H1 (cell line): ENCODE measurements around the gene GRAMD4. TPM values are rescaled to one million over a fixed set of nuclear protein-coding genes. Genes with fewer than 3 reads are reported as not detected.

Experiments
- CTCF ChIA-PET: fragments of 300-600 bp; sonication (Branson Sonifier 250); formaldehyde crosslinking; loops from one replicate; lab custom pipeline; 2021; ENCODE audit not compliant: partially characterized antibody; lab: Charles Lee
- POLR2A ChIA-PET: fragments of 300-600 bp; sonication (Branson Sonifier 250); formaldehyde crosslinking; loops from one replicate; lab custom pipeline; 2021; ENCODE audit warnings: inconsistent platforms; ENCODE audit not compliant: partially characterized antibody; lab: Charles Lee
- DNase-seq, 2 experiments: peaks; one replicate each; pipeline versions ENCODE4 v3.0.0 to v3.0.0-alpha.2; 2010 to 2022; ENCODE audit warnings: low spot score in 2 of 2, low read depth in 1 of 2, mixed read lengths in 1 of 2
- FAIRE-seq: peaks from 2 replicates; lab custom pipeline; 2011; peaks lifted over from hg19 to GRCh38; lab: Jason Lieb, UNC
- H2AFZ ChIP-seq: 2 replicates; pipeline ENCODE4 v1.8.1; 2012; ENCODE audit warnings: low read length, inconsistent platforms
- H2AK5ac ChIP-seq: 2 replicates; pipeline ENCODE4 v1.6.1; 2013; ENCODE audit warnings: low read depth, low read length
- H2BK120ac ChIP-seq: replicated peaks from 2 replicates; pipeline ENCODE3; 2013; ENCODE audit warnings: low read depth, low read length, inconsistent platforms
- H2BK12ac ChIP-seq: 2 replicates; pipeline ENCODE4 v1.6.1; 2013; ENCODE audit warnings: low read depth, low read length
- H2BK15ac ChIP-seq: 2 replicates; pipeline ENCODE4 v1.6.1; 2013; ENCODE audit warnings: low read length
- H2BK20ac ChIP-seq: 2 replicates; pipeline ENCODE4 v1.6.1; 2013; ENCODE audit warnings: low read length
- H2BK5ac ChIP-seq: 2 replicates; pipeline ENCODE4 v1.6.1; 2013; ENCODE audit warnings: low read depth, low read length
- H3K14ac ChIP-seq: 2 replicates; pipeline ENCODE4 v1.6.1; 2013; ENCODE audit warnings: inconsistent platforms; ENCODE audit not compliant: insufficient read length
- H3K18ac ChIP-seq: 2 replicates; pipeline ENCODE4 v1.6.1; 2013; ENCODE audit warnings: low read length; ENCODE audit errors: extremely low read depth
- H3K23ac ChIP-seq: 2 replicates; pipeline ENCODE4 v1.6.1; 2013; ENCODE audit warnings: inconsistent platforms; ENCODE audit not compliant: insufficient read length
- H3K23me2 ChIP-seq: 2 replicates; pipeline ENCODE4 v1.6.1; 2013; ENCODE audit warnings: low read depth, low read length
- H3K27ac ChIP-seq: 2 replicates; pipeline ENCODE4 v1.6.1; 2011; ENCODE audit warnings: low read depth, low read length, inconsistent platforms
- H3K27me3 ChIP-seq, 4 experiments: replicated peaks in 1 of 4; 1 replicate in 1 of 4; 2 replicates in 3 of 4; pipeline versions ENCODE4 v1.6.1 to v1.8.1; 2011 to 2013; ENCODE audit warnings: low read length in 3 of 4, mild to moderate bottlenecking in 3 of 4, inconsistent platforms in 2 of 4, mixed read lengths in 2 of 4, moderate library complexity in 1 of 4; ENCODE audit not compliant: control insufficient read depth in 3 of 4, insufficient read depth in 3 of 4; ENCODE audit errors: extremely low read depth in 1 of 4
- H3K36me3 ChIP-seq, 4 experiments: 2 replicates each; pipeline versions ENCODE4 v1.6.1 to v1.8.1; 2011 to 2013; ENCODE audit warnings: mild to moderate bottlenecking in 4 of 4, low read length in 3 of 4, moderate library complexity in 2 of 4, control low read depth in 1 of 4, inconsistent platforms in 1 of 4; ENCODE audit not compliant: insufficient read depth in 4 of 4, control insufficient read depth in 2 of 4
- H3K4ac ChIP-seq: replicated peaks from 2 replicates; pipeline ENCODE3; 2013; ENCODE audit warnings: low read length, low read depth, mixed read lengths, inconsistent platforms; ENCODE audit not compliant: insufficient read length
- H3K4me1 ChIP-seq, 4 experiments: replicated peaks in 1 of 4; 1 replicate in 1 of 4; 2 replicates in 3 of 4; pipeline versions ENCODE4 v1.6.1 to v1.8.1; 2011 to 2013; ENCODE audit warnings: low read length in 3 of 4, inconsistent platforms in 2 of 4, mixed read lengths in 1 of 4; ENCODE audit not compliant: insufficient read depth in 4 of 4, control insufficient read depth in 3 of 4
- H3K4me2 ChIP-seq, 2 experiments: 2 replicates each; pipeline versions ENCODE4 v1.6.1 to v1.8.1; 2011 to 2013; ENCODE audit warnings: low read depth in 2 of 2, low read length in 2 of 2, control low read depth in 1 of 2, inconsistent platforms in 1 of 2, mild to moderate bottlenecking in 1 of 2; ENCODE audit not compliant: insufficient read depth in 1 of 2
- H3K4me3 ChIP-seq, 4 experiments: fragments of 200-600, 300-600 bp in 1 of 4; sonication (generic), shearing (Covaris generic), sonication (Bioruptor Twin) in 1 of 4; 2 replicates each; pipeline versions ENCODE4 v1.5.1 to v1.8.1; 2011 to 2016; ENCODE audit warnings: low read length in 4 of 4, low read depth in 3 of 4, control low read depth in 2 of 4, inconsistent platforms in 2 of 4, mild to moderate bottlenecking in 2 of 4, mixed read lengths in 1 of 4, moderate library complexity in 1 of 4; ENCODE audit not compliant: insufficient read depth in 2 of 4; ENCODE audit errors: extremely low read depth in 1 of 4
- H3K56ac ChIP-seq: replicated peaks from 2 replicates; pipeline ENCODE3; 2013; ENCODE audit warnings: low read depth, mild to moderate bottlenecking, mixed read lengths, low read length, inconsistent platforms; ENCODE audit not compliant: insufficient read length
- H3K79me1 ChIP-seq: 2 replicates; pipeline ENCODE4 v1.6.1; 2013; ENCODE audit warnings: low read depth, low read length, control low read depth
- H3K79me2 ChIP-seq, 2 experiments: 2 replicates each; pipeline versions ENCODE4 v1.6.1 to v1.8.1; 2012 to 2013; ENCODE audit warnings: low read length in 2 of 2, mild to moderate bottlenecking in 2 of 2, inconsistent platforms in 1 of 2; ENCODE audit not compliant: insufficient read depth in 2 of 2, control insufficient read depth in 1 of 2
- H3K9ac ChIP-seq, 4 experiments: replicated peaks in 1 of 4; 1 replicate in 1 of 4; 2 replicates in 3 of 4; pipeline versions ENCODE4 v1.6.1 to v1.8.1; 2011 to 2013; ENCODE audit warnings: low read depth in 3 of 4, low read length in 3 of 4, control low read depth in 2 of 4, mild to moderate bottlenecking in 2 of 4, moderate library complexity in 2 of 4, inconsistent platforms in 1 of 4; ENCODE audit errors: extremely low read depth in 1 of 4
- H3K9me3 ChIP-seq, 2 experiments: 2 replicates each; pipeline versions ENCODE4 v1.6.1 to v1.8.1; 2012 to 2013; ENCODE audit warnings: mild to moderate bottlenecking in 2 of 2, moderate library complexity in 2 of 2, control low read depth in 1 of 2, inconsistent platforms in 1 of 2, low read depth in 1 of 2, low read length in 1 of 2, mixed read lengths in 1 of 2; ENCODE audit not compliant: insufficient read depth in 2 of 2
- H4K20me1 ChIP-seq, 2 experiments: replicated peaks in 1 of 2; 2 replicates each; pipeline versions ENCODE3 to v1.8.1; 2011 to 2013; ENCODE audit warnings: inconsistent platforms in 2 of 2, low read length in 2 of 2, mild to moderate bottlenecking in 1 of 2; ENCODE audit not compliant: insufficient read depth in 2 of 2, control insufficient read depth in 1 of 2
- H4K5ac ChIP-seq: 2 replicates; pipeline ENCODE4 v1.6.1; 2013; ENCODE audit warnings: low read length, low read depth, mixed read lengths, inconsistent platforms; ENCODE audit not compliant: insufficient read length
- H4K8ac ChIP-seq: 2 replicates; pipeline ENCODE4 v1.8.0; 2013; ENCODE audit warnings: mild to moderate bottlenecking, moderate library complexity, low read length, inconsistent platforms; ENCODE audit not compliant: insufficient read depth; ENCODE audit errors: extremely low read depth
- H4K91ac ChIP-seq: replicated peaks from 2 replicates; pipeline ENCODE3; 2013; ENCODE audit warnings: low read length, mixed read lengths, inconsistent platforms; ENCODE audit not compliant: insufficient read length
- PHF8 ChIP-seq: fragments of 200-600 bp; sonication (generic); conservative IDR thresholded peaks from 2 replicates; pipeline ENCODE4 v1.7.1; 2012; ENCODE audit warnings: low read depth, mild to moderate bottlenecking, inconsistent platforms, low read length, moderate library complexity
- SRF ChIP-seq: IDR thresholded peaks from 2 replicates; pipeline ENCODE4 v1.6.1; 2011; ENCODE audit warnings: mild to moderate bottlenecking, low read depth, low read length, moderate library complexity
- TEAD4 ChIP-seq: IDR thresholded peaks from 2 replicates; pipeline ENCODE4 v1.6.1; 2012; ENCODE audit warnings: low read depth, low read length, inconsistent platforms, mixed read lengths
- WGBS, 2 experiments: shearing (Covaris generic) in 1 of 2; methylation state at CpG; one replicate each; pipeline versions ENCODE4 v1.1.6 to v1.1.7; 2013 to 2015; ENCODE audit warnings: low lambda C conversion rate in 2 of 2, mixed read lengths in 2 of 2, inconsistent platforms in 1 of 2, low coverage in 1 of 2, missing lambda C conversion rate in 1 of 2; ENCODE audit not compliant: insufficient replicate concordance in 2 of 2, insufficient coverage in 1 of 2, insufficient read length in 1 of 2; ENCODE audit errors: extremely low coverage in 1 of 2, missing lambda C conversion rate in 1 of 2; 5-methylcytosine and 5-hydroxymethylcytosine counted together
- polyA plus RNA-seq, 7 experiments: library from polyadenylated mRNA; depleted of rRNA in 3 of 7; stranded (reverse) in 5 of 7; unstranded in 2 of 7; fragments of >200 nt in 5 of 7; fragments of 200-250 nt in 2 of 7; gene quantifications; 1 replicate in 5 of 7; 2 replicates in 1 of 7; 4 replicates in 1 of 7; pipeline versions ENCODE4 v1.2.1 to v1.2.3, GENCODE V29; 2011 to 2013; ENCODE audit warnings: missing spikeins in 2 of 7, mixed read lengths in 2 of 7
- total RNA-seq: library from RNA; stranded (reverse); fragmentation: NEBNext Ultra II Directional; extraction: Animal tissue kit (Norgen Biotek cat#: 25700); gene quantifications from 2 replicates; pipeline ENCODE4 v1.2.1, GENCODE V29; 2021

Gene GRAMD4
- total and polyA plus RNA-seq, 2 of the 8 experiments (the other 6 are each of a cell fraction or from before 2014, with no cell fraction given), result 7.9 to 25.6 TPM

DNA sequence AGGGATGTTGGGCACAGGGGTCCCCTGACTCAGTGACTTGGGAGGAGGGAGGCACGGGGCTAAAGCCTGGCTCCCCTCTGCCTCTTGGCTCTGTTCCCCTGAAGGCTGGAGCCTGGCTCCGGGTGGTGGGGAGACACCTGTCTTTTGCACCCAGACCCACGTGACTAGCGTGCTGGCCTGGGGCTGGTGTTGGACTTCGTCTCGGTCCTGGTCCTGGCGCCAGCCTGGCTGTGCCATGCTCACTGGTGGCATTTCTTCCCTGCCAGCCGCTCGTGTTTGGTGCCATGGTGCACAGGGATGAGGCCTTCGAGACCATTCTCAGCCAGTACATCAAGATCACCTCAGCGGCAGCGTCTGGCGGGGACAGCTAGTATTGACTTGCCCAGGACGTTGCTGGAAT is 56.7 kb downstream of the GRAMD4 start:
- no peaks in the 10 kb centered on the region for H3K9me3 ChIP-seq
- H2AK5ac ChIP-seq, result no peak overlapping the region
- no peaks in the 10 kb centered on the region; a peak in 1 of 8 replicates for H3K36me3 ChIP-seq
- no peak overlapping the region for H3K9ac ChIP-seq
- POLR2A ChIA-PET, result no interaction called here
- H2BK5ac ChIP-seq, result no peak overlapping the region
- H3K4me1 ChIP-seq, result no peaks in the 10 kb centered on the region
- no peak overlapping the region for H3K4me2 ChIP-seq
- no peak overlapping the region for H3K56ac ChIP-seq
- no peak overlapping the region for H3K27ac ChIP-seq
- H3K79me2 ChIP-seq, result no peaks in the 10 kb centered on the region
- H3K79me1 ChIP-seq, result no peaks in the 10 kb centered on the region
- DNase-seq (no peak), FAIRE-seq (no peak)
- no peak overlapping the region for H3K14ac ChIP-seq
- H3K23ac ChIP-seq, result no peak overlapping the region
- H3K4ac ChIP-seq, result no peak overlapping the region
- H2BK120ac ChIP-seq, result no peak overlapping the region
- 95% methylated on average over 14 of the region's 14 CpGs; no CpG with 5 or more reads in 1 of the 2 experiments for WGBS, 2 experiments
- H4K20me1 ChIP-seq, result peaks cover 2 to 3% of the 10 kb centered on the region in 2 experiments
- no peaks in the 10 kb centered on the region for H3K27me3 ChIP-seq
- no peak overlapping the region for H2BK12ac ChIP-seq
- H3K23me2 ChIP-seq, result peaks cover 3% of the 10 kb centered on the region; the same call in 1 of the 2 replicates
- no peak overlapping the region for H4K5ac ChIP-seq
- H3K18ac ChIP-seq, result no peak overlapping the region
- H2BK15ac ChIP-seq, result no peak overlapping the region
- H4K91ac ChIP-seq, result no peak overlapping the region
- CTCF ChIA-PET, result interaction anchor here (1.3 kb wide), 1 partner anchor 113 kb away, joined by 4 read pairs; no protein-coding TSS in a partner anchor
- H4K8ac ChIP-seq, result no peak overlapping the region
- H2BK20ac ChIP-seq, result no peak overlapping the region
- H3K4me3 ChIP-seq, result no peak overlapping the region
- no peak overlapping the region for H2AFZ ChIP-seq
- TF ChIP-seq SRF (no peak), TEAD4 (no peak), PHF8 (no peak)
